HG02981 (cell line): Measurements from ENCODE around the gene ADAMTSL3.
"Not testable (repeated sequence)": the region's sequence is repeated elsewhere in the genome, so short reads cannot be mapped to it uniquely, and the experiment has no call there.

ENCODE experiments used
- ATAC-seq: cut with Tn5 transposase; IDR thresholded peaks from one replicate; pipeline ENCODE4 v1.9.1; 2021; ENCODE audit warnings: mild to moderate bottlenecking, moderate library complexity; ENCODE audit not compliant: unreplicated experiment

The ADAMTSL3 gene

DNA sequence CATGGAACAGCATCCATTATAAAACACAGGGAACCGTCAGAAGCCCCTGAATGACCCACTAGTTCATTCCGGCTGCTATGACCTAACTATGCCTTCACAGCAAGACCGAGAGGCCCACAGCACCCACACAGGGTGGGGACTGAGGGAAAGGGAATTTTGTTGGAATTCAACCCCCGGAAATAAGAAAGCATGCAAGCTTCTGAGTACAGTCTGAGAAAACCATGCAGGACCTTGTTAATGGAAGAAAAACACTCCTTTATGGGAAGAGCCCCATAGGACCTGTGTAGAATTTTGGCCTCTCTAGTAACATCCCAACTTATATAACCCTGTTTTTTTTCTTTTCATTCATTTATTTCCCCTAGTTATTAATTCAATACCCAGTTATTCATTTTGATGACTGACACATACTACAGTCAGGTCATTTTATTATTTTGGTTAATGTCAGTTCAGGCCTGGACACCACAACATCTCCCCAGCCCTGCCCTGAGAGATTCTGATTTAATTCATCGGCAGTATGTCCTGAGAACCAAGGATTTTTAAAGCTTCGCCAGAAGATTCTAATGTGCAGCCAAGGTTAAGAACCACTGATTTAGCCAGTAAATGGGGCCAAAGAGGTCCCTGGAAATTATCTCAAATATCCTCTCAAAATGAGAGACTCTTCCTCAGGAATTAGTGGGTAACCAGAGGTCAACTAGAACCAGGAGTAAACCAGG, 350.0 kb downstream of the ADAMTSL3 start:
- ATAC-seq, result no peak

DNA sequence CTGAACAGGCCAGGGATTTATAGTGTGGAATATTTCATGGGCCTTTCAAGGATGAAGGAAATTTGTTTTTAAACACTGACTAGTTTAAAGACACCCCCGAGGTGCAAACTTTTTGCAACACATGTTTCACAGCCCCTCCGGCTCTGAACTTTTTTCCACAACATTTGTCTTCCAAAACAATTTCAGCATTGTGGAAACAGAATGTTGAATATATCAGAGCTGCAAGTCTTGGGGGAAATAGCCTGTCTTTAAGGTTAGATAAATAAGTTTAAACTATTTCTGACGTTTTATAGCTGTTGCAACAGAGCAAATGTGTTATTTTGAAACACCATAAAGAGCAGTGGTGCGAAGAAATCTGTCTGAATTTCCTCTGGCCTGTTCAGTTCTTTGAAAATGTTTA, 352.5 kb downstream of the ADAMTSL3 start:
- no peak for ATAC-seq

DNA sequence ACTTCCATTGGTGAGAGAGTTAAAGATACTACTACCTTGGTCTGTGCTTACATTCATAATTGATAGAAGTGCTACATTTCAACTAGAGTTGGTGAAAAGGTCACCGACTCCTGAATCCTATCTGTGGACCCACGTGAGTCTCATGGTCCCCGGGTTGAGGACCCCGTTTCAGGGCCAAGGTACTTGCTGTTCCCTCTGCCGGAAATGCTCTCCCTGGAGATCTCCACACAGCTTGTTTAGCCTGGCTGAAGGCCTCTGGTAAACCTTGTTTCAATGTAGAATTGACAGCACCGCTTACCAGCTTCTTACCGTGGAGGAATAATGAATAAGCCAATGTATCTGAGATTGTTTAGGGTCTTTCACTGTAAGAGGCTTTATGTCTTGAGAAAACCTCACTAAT, 355.7 kb downstream of the ADAMTSL3 start:
- ATAC-seq, result no peak

- ATAC-seq, result no peak
Measured at GRCh38 chr15:84010246-84010645, 356.3 kb downstream of the ADAMTSL3 start.

DNA sequence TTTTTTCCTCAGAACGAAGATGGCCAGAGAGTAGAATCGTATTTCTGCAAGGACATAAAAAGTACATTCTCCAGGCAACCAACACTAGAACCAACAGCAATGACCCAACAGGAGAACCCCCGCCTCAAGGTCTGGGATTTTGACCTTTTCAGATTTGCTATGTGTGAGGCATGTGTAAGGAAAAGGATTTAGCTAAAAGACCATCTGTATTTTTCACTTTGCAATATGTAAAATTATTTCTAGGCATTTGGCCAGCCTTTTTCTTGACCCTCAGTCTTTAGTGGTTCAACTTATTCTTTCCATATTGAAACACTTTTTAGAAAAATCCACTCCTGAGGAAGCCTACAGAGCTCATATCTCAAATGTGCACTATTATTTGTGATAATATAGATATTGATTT, 362.4 kb downstream of the ADAMTSL3 start:
- no peak for ATAC-seq

GRCh38 chr15:84022516-84022915, 368.6 kb downstream of the ADAMTSL3 start:
- ATAC-seq, result no peak

DNA sequence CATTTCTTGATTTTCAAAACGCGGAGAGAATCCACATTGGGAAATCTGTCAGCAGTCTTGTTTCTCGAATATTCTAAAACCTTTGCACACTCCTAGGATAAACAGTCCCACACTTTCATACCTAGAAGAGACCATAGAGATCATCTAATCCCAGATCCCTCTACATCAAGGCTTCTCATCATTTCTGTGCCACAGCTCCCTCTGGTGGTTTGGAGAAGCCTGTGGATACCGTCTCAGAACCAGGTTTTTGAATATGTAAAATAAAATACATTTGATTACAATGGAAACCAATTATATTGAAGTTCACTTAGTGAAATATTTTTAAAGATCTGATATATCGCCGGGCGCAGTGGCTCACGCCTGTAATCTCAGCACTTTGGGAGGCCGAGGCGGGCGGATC, 369.7 kb downstream of the ADAMTSL3 start:
- no peak for ATAC-seq

DNA sequence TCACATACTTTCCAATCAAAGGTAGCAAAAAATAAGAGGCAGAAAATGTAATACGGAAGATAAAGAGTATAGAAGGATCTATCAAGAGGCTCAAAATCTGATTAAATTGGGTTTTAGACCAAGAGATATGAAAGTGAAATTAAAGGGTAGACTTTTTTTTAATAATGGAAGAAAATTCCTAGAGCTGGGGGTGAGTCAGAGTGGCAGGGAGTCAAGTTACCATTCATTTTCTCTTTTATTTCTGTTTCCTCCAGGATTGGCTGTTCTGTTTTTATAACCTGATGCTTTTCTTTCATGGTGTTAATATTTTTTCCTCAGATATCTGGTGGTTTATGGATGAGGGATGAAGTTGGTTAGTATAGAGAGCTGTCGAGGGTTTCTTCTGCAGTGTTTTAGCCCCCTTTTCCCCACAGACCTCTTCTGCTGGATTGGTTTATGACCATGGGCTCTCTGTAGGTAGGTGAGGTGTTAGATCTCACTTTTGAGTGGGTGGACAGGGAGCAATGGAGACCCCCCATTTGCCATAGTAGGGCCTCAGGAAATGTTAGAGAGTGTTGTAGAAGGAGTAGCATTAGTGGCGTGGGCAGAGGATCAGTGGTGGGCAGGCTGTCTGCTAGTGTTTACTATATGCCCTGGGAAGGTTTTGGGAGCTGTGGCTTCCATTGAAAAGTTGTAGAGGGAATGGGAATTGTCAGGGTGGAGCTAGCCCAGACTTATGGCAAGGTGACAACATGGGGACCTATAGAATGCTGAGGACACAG, 380.1 kb downstream of the ADAMTSL3 start:
- no peak for ATAC-seq

DNA sequence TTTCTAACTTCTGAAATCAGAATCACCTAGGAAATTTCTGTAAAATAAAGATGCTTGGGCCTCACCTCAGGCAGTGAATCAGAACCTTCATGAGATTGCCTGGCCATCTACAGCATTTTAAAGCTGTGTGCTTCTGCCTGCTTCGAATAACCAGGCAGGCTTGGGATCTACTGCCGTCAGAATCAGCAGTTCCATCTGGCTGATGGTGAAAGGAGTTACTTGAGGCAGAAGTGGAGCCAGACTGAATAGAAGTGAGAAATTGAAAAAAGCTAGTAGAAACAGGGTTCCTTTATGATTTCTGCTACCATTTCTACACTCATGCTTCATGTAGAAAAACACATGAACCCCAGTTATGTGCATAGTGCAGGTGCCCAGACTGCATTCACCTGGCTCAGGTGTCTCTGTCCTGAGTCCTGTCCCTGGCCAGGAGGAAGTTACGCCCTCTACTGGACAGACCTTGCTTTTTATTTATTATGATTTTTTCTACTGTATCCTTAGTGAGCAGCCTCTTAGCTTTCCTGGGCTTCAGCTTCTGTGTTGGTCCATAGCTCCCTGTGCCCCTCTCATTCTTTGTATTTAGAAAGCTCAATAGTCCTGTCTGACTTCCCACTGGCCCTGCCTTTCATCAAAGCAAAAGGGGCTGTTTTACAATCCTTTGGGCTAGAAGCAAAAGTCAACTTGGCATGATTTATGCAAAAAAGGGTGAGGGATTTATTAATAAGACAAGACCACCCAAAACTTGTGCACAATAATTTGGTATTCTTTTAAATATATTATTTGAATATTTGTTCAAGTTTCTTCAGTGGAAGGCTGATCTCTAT, 380.9 kb downstream of the ADAMTSL3 start:
- no peak for ATAC-seq

DNA sequence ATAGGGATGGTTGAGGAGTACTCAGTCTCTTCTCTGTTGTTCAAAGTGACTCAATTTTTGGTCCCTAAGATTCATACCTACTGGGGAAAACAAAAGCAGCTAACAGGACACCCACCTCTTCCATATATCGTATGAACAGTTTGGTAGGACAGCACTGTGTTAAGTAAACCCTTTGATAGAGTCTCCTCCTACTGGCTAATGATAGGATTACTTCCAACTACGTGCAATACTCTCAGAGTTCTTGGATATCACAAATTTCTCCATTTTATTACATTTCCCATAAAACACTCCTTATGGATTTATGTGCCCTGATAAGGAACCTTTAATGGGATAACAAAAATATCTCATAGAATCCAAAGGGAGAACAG, 381.5 kb downstream of the ADAMTSL3 start:
- no peak for ATAC-seq

DNA sequence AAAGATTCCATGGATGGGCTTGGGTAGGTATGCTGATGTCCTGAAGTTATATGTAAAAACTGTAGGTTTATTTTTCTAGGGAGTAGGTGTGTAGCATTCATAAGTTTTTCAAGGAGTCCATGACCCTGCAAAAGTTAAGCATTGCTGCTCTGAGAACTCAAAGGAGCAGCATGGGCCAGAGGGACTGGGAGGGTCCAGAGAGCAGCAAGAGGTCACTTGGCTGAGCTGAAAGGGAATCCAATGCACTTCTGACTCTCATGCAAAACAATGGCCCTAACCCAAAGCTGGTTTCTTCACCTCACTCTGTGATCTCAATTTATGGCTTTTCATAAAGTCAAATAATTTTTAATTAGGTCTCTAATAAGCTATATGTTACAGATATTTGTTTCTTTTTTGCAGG, 383.4 kb downstream of the ADAMTSL3 start:
- ATAC-seq, result no peak

GRCh38 chr15:84042434-84043056, 388.6 kb downstream of the ADAMTSL3 start:
- ATAC-seq, result not testable (repeated sequence)

DNA sequence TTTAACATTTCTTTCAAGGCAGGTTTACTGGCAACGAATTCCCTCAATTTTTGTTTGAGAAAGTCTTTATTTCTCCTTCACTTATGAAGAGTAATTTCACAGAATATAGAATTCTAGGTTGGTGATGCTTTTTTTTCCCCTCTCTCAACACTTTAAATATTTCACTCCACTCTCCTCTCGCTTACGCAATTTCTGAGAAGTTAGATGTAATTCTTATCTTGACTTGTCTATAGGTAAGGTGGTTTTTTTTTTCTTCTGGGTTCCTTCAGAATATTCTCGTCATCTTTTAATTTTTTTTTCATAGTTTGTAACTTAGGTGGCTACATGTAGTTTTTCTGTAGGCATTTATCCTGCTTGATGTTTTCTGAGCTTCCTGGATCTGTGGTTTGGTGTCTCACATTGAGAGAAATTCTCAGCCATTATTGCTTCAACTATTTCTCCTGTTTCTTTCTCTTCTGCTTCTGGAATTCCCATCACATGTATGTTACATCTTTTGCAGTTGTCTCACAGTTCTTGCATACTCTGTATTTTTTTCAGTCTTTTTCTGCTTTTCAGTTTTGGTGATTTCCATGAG, 392.2 kb downstream of the ADAMTSL3 start:
- ATAC-seq, result no peak

DNA sequence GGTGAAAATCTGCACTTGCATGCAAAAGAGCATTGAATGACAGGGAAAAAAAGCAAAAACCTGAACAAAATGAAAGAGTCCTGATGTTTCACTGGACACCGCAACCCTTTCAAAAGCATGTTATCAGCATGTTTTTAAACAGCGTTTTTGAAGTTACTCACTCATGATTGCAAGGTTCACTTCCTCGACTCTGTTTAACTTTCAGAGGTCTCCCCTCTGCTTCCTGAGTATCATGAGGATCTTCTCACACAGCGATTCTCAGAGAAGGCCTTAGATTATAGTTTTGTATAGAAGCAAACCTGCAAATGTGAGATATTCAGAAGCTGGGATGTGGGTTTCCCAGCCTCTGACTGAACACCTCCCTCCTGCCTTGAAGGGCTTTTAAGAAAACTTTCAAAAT, 395.6 kb downstream of the ADAMTSL3 start:
- ATAC-seq, result not testable (repeated sequence)

DNA sequence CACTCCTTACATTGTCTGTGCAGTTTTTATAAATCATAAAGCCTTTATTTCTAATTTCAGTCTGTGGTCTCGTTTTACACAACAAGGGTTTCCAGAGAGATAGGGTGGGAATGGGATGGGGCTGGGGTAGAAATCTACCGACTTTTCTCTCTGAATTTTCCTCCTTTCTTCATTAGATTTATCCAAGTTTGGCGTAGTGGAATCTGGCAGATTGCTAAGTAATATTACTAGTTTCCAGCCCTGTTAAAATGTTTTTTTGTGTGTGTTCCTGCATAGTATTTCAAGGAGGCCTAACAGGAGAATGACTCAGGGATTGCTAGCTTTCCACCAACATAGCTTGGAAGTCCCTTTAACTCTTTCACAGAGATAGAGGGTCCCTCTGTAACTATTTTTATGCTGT, 396.2 kb downstream of the ADAMTSL3 start:
- no peak for ATAC-seq

- ATAC-seq, result not testable (repeated sequence)
Measured at GRCh38 chr15:84051146-84051545, 397.2 kb downstream of the ADAMTSL3 start.

- not testable (repeated sequence) for ATAC-seq
Measured at GRCh38 chr15:84054544-84054943, 400.6 kb downstream of the ADAMTSL3 start.

- no peak for ATAC-seq
Measured at GRCh38 chr15:84057714-84058331, 403.9 kb downstream of the ADAMTSL3 start.

- ATAC-seq, result not testable (repeated sequence)
Measured at GRCh38 chr15:84063674-84064073, 409.8 kb downstream of the ADAMTSL3 start.

DNA sequence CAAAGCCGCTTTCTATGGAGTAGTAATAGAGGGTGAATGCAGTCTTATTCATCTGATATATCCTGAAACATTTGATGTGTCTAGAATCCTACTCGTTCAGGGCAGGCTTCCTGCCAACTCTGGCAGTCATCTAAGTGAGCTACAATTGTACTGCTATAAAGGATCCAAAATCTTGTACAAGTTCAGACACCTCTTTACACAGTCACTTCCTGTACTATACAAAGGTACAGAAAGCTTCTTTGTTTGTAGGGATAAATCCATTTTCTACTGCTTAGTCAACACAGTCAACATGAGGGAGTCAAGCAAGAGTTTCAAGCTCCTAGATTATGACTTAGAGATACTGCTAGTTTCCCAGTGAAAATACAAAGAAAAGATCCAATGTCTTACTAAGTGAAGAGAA, 414.8 kb downstream of the ADAMTSL3 start:
- ATAC-seq, result not testable (repeated sequence)
